ENCODE measurements around the gene ZDHHC11.

GRCh38 chr5:820245-820644 is 30.5 kb downstream of the ZDHHC11 start:
- TF ChIP-seq EP300 (IDR thresholded peaks at IDR 0.05): no peak
- TF ChIP-seq, protein P1, sequence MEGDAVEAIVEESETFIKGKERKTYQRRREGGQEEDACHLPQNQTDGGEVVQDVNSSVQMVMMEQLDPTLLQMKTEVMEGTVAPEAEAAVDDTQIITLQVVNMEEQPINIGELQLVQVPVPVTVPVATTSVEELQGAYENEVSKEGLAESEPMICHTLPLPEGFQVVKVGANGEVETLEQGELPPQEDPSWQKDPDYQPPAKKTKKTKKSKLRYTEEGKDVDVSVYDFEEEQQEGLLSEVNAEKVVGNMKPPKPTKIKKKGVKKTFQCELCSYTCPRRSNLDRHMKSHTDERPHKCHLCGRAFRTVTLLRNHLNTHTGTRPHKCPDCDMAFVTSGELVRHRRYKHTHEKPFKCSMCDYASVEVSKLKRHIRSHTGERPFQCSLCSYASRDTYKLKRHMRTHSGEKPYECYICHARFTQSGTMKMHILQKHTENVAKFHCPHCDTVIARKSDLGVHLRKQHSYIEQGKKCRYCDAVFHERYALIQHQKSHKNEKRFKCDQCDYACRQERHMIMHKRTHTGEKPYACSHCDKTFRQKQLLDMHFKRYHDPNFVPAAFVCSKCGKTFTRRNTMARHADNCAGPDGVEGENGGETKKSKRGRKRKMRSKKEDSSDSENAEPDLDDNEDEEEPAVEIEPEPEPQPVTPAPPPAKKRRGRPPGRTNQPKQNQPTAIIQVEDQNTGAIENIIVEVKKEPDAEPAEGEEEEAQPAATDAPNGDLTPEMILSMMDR (IDR thresholded peaks at IDR 0.05): no peak
- no peak for TF ChIP-seq POLR2A (IDR thresholded peaks at IDR 0.05; ENCODE audit: low read depth)

All from esophagus muscularis mucosa (tissue), 4 donors.